GM04504 (cell line): ENCODE data around the gene KCNJ1.

ENCODE experiments used
- DNase-seq: peaks from one replicate; pipeline ENCODE4 v3.0.0-alpha.2; 2012; ENCODE audit warnings: low read depth

Gene KCNJ1

GRCh38 chr11:128901653-128902514, 34.8 kb upstream of the KCNJ1 start:
- no peak for DNase-seq

GRCh38 chr11:128900468-128900867, 33.4 kb upstream of the KCNJ1 start:
- DNase-seq: no peak

- no peak for DNase-seq
Measured at GRCh38 chr11:128898580-128899344, 31.7 kb upstream of the KCNJ1 start.

GRCh38 chr11:128897826-128898225, 30.7 kb upstream of the KCNJ1 start:
- DNase-seq: no peak

- DNase-seq: no peak
Measured at GRCh38 chr11:128896356-128896755, 29.3 kb upstream of the KCNJ1 start.

- no peak for DNase-seq
Measured at GRCh38 chr11:128895526-128895925, 28.4 kb upstream of the KCNJ1 start.

GRCh38 chr11:128894685-128895084, 27.6 kb upstream of the KCNJ1 start:
- no peak for DNase-seq

- DNase-seq: no peak
Measured at GRCh38 chr11:128894286-128894681, 27.2 kb upstream of the KCNJ1 start.

- DNase-seq: no peak
Measured at GRCh38 chr11:128893578-128894285, 26.6 kb upstream of the KCNJ1 start.

GRCh38 chr11:128892866-128893565, 25.9 kb upstream of the KCNJ1 start:
- no peak for DNase-seq

- no peak for DNase-seq
Measured at GRCh38 chr11:128891913-128892398, 24.9 kb upstream of the KCNJ1 start.

- no peak for DNase-seq
Measured at GRCh38 chr11:128890543-128891368, 23.7 kb upstream of the KCNJ1 start, which contains the start of gene KCNJ5. TSS of gene KCNJ5 (plus strand) at chr11:128891356. CDS start at chr11:128911274, 19,918 bp downstream.

- no peak for DNase-seq
Measured at GRCh38 chr11:128890216-128890542, 23.1 kb upstream of the KCNJ1 start.

- DNase-seq: no peak
Measured at GRCh38 chr11:128889657-128890213, 22.6 kb upstream of the KCNJ1 start.

- no peak for DNase-seq
Measured at GRCh38 chr11:128888034-128888985, 21.2 kb upstream of the KCNJ1 start.

- no peak for DNase-seq
Measured at GRCh38 chr11:128886406-128887124, 19.5 kb upstream of the KCNJ1 start.

GRCh38 chr11:128884703-128885338, 17.7 kb upstream of the KCNJ1 start:
- DNase-seq: no peak

- DNase-seq: no peak
Measured at GRCh38 chr11:128884054-128884453, 17.0 kb upstream of the KCNJ1 start.
